NCI-H1930 (cell line): ENCODE data around the gene DGKB.

ENCODE experiments used
- DNase-seq, 2 experiments: peaks; one replicate each; lab custom pipeline; 2025; lab: John Stamatoyannopoulos, UW

DGKB gene

DNA sequence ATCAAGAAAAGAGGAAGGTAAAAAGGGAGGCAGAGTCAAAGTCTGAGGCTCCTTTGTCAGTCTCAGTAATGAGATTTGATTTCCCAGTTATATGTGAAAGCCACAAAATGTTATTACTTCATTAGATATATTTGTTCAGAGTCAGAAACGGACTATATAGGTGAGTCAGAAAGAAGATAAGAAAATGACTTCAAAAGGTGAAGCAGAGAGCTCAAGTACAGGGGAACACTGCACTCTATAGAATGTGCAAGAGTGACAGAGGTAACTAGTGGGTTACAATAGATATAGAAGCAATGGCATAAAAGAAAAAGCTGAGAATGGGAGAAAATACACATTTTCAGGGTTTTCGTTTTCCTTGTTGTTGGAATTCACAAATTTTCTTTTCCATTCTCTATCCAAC is 43.3 kb downstream of the DGKB start:
- no peak for DNase-seq

DNA sequence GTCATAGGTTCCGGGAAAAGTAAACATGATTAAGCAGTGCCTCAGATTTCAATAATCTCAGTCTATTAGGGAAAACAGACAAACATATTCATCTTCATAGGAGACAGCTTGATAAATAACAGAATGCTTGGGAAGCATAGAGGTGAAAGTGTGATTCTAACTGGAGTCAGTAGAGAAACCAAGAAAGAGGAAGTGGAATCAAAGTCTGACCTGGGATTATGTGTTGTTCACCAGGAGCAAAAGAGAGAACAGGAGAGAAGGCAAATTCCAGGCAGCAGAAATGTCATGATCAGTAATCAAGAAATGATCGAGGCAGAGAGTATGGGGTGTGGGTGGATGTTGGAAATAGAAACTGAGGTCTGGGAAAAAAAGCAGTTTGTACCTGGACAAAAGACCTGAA is 43.7 kb downstream of the DGKB start:
- DNase-seq = no peak

DNA sequence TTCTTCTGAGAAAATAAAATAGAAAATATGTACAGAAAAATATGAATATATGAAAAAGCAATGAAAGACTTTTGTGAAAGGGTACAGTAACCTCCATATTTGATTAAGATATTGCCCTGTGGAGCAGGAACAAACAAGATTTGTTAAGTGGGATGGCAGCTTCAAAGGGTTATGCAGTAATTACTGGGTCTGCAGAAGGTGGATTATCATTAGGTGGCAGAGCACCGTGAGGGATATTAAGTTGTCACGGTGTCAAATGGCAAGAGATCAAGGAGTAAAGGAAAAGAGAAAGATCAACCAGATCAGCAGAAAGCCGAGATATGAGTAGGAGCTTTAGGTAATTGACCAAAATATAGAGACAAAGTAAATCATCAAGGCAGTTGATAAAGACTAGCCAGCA is 44.1 kb downstream of the DGKB start:
- peak in 1 of 2 experiments; percentile 24 for DNase-seq

DNA sequence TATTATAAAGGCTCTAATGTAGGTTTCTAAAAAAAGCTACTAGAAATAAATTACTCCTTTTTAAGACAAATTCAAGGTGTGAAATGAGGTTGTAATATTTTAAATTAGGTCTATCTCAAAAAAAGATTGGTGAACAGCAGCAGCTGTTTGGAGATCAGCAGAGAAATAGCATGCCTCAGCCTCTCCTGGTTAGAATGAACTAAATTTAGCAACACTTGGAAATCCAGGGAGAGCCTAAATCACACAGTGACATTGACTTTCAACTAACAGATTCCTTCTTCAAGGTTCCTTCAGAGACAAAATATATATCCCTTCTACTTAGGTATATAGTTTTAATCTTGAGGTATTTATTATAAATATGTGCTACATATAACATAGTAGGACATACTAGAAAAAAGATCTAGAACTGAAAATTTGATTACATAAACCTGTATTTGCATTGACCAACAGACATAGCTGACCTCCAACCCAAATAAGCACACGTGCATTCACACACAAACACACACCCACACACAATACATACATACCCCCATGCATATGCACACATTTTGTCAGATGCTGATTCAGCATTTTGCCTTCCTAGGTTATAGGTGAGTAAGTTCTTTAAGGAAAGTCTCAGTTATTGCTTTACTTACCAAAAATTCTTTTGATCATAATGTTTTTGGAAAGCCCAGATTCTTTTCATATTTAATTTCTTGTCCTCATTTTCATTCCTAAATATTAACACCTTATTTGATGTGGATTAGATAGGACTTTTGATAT is 47.3 kb downstream of the DGKB start:
- DNase-seq = no peak

DNA sequence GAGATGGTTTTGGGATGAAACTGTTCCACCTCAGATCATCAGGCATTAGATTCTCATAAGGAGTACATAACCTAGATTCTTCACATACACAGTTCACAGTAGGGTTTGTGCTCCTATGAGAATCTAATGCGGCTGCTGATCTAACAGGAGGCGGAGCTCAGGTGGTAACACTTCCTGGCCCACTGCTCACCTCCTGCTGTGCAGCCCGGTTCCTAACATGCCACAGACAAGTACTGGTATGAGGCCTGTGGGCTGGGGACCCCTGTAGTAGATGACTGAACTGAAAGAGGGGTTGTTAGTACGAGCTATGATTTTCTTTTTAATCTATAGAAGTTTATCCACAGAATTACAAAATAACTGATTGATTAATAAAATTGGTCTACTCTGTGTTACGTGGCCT is 48.1 kb downstream of the DGKB start:
- DNase-seq = no peak

DNA sequence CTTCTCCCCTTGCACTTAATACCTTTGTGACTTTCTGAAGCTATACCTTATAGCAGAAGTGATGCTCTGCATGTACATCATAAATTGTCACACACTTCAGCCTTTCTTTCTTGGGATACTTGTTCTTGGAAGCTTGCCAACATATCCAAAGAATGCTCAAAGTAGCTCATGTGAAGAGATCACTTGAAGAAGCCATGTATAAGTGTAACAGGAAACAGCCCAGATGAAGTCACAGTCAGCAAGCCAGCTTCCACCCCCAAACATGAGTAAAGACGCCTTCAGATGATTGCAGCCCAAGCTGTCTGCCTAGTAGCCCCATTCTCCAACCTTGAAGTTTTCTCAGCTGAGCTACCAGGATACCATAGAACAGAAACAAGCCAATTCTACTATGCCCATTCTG is 50.9 kb downstream of the DGKB start:
- no peak for DNase-seq

DNA sequence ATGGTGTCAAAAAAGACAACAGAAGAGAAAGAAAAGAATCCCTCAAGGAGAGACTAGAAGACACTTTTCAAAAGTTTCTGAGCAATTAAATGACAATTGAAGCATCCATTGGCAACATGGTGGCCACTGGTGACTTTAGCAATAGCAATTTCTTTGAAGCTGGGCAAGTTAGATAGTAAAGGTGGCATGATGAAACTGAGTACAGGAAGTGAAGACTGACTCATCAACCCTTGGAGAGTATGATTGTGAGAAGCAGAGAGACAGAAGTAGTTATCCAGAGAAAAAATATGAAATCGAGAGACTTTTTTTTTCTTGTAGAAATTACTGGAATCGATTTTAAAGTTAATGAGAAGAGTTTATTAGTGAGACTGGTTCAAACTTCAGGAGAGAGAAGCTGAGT is 52.5 kb downstream of the DGKB start:
- DNase-seq = no peak

DNA sequence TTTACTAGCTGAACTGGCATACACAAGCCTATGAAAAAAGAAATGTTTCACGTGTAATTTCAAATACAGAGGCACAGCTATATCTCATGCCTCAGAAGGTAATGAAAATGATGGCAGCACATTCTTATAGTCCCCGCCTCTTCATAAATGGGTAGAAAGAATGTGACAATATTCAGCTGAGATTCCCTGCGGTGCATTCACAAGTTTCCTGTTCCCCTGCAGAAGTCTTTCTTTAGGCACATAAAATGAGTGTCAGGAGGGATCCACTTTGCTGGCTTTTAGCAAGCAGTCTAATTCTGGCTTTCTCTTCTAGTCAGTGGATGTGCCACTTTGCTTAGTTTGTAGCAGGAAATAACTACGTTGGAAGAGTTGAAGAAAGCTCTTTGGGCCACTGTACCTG is 56.1 kb downstream of the DGKB start:
- no peak for DNase-seq

DNA sequence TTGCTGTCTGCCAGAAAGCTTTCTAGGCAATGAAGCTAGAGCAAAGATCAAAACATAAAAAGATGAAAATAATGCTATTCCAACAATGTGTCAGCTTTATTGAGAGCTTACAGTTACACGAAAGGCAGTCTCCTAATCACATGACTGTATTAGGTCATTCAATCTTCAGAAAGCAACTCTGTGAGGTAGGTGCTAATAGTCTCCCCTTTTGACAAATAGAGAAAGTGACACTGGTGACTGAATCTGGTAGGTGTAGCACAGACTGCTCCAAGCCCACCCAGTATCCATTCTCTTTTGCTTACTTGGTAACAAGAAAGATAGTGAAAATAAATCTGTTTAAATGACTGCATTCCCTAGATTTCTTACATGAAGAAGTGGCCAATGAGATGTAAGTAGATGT is 58.8 kb downstream of the DGKB start:
- DNase-seq = no peak

DNA sequence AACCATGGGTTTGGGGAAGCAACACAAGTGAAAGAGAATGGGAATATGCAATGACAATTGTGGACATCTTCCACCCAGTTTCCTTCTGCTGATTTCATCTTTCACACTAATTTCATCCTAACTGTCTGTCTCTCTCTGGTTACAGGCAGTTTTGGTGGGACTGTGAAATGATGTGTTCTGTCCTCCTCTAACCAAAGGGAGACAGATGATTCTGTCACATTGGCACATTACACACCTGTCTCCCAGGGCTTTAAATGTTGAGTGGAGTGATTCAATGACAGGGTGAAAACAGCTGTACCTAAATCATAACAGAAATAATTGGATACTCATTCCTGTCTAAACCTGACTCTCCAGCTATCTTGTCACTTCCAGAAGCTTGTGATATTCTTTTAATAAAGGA is 60.0 kb downstream of the DGKB start:
- DNase-seq = no peak

DNA sequence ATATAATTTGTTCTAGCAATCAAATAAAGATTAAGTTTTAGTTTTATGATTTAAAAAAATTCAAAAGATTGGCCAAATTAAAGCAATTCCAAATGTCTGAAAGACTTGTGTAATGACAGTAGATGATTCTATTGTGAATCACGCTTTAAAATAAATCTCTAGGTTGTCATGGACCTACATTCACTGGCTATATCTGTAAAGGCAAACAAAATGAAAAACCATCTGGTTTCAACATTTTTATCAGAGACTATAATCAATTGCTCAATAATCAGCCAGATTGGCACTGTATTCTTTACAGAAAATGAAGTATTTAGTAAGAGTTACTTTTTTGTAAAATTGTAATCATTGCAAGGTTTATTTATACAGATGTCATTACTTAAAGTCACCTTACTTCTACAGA is 60.7 kb downstream of the DGKB start:
- DNase-seq = no peak

DNA sequence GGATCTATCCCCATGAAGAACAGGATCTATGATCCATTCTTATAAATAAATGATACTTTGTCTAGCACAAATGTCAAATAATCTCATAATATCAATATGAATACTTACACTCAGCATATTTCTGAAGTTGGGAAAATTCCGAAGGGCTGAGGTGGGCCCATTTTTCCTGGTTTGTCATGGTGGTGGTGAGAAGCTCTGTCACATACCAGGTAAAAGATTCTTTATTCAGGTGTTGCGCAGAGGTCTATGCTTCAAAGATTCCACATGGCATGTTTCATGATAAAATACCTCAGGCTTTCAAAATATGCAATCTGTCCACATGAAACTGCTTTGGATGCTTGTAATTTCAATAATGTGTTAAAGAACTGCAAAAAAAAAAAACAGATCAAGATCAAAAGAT is 61.5 kb downstream of the DGKB start:
- no peak for DNase-seq

DNA sequence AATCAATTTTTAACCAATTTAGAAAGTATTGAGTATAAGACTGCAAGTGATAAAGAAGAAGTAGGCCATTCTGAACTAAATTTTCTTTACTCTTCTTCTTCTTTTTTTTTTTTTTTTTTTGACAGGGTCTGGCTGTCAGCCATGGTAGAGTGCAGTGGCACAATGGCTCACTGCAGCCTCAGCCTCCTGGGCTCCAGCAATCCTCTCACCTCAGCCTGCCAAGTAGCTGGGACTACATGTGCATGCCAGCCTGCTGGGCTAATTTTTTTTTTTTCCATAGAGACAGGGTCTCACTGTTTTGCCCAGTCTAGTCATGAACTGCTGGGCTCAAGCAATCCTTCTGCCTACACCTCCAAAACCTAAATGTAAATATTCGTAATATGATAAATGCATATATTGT is 63.2 kb downstream of the DGKB start:
- DNase-seq = no peak

DNA sequence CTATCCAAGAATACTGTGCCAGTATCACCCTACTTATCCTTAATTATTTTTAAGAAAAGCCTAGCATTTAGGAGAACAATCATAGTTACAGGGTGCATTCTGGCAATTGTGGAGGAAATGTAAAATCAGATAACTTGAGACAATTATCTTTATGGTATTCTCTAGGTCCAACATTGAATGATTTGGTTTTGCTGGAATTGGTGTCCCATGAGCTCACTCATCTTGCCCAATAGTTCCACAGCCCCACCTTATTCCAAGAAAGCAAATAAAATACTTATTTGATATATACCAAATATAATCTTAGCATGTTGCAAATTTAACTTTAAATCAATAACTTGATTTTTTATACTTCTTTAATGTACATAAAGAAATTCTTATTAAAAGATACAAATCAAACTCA is 65.3 kb downstream of the DGKB start:
- no peak for DNase-seq

DNA sequence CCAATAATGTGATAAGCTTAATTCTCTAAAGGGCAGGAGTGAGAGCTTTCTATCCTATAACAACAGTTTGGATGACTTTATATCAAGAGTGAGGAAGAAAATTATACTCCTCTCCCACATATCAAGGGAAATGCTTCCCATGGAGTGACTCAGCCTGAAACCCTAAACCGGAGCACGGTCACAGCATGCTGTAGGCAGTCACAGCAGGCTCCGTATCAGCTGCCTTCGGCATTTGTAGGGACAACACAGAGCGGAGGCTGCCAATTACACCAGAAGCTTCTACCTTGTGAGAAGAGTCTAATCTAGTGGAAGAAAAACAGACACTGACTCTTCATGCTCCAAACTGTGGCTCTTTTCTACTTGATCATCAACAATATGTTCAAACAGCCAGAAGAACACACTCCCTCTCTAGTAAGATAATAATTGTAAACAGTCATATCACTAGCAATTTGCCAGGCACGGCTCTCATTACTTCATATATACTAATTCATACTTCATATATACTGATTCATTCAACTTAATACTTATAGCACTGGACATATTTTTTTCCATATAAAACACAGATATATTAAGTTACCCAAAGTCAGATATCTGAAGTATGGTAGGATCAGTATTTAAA is 65.9 kb downstream of the DGKB start:
- DNase-seq = peak; percentile 43 to 62

DNA sequence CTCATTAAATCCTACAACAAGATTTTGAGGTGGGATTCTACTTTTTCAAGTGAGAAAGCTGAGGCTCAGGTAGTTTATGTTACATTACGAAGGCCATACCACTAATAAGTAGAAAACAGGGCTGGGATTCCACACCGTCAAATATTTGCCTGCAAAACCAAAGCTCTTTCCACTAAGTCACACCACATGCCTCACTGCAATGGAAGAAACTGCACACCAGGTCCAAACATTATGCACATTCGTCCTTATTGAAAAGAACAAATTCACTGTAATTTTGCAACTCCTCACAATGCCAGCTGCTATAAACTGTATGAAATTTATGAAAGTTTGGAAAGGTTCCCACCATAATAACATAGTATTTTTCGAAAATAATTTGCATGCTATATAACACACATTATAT is 66.5 kb downstream of the DGKB start:
- peak in 1 of 2 experiments; percentile 75 for DNase-seq

DNA sequence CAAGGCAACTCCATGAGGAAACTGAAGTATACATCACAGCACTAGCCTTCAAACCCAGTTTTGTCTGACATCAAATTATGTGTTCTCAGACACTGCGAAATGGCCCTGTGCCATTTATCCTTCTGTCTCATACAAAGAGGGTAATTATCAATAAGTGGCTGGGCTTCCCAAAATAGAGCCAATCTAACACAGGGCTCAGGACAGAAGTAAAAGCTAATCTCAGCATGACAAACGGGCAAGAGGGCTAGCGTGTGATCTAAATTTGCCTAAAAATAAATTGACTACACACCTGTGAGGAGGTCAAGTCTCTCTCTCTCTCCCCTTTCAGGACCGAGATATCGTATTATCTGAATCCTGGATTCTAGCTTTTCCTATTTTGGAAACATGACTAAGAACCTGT is 67.2 kb downstream of the DGKB start:
- DNase-seq = peak; percentile 64 to 81

DNA sequence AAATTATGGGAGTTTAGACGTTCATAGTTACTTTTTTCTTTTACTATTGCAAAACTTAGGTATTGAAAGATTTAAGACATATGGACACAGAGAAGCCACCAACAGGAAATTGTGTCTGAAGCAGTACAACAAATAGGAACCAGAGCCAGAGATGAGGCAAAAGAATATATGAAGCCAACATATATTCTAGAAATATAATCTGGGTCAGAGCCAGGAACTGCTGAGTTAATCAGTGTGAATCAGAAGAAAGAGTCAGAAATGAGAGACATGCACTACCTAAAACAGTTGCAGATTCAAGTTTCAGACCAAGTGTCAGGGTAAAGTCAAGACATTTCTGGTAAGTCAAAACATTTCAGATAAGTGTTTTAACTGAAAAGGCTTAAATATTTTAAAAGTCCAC is 67.7 kb downstream of the DGKB start:
- DNase-seq = no peak

DNA sequence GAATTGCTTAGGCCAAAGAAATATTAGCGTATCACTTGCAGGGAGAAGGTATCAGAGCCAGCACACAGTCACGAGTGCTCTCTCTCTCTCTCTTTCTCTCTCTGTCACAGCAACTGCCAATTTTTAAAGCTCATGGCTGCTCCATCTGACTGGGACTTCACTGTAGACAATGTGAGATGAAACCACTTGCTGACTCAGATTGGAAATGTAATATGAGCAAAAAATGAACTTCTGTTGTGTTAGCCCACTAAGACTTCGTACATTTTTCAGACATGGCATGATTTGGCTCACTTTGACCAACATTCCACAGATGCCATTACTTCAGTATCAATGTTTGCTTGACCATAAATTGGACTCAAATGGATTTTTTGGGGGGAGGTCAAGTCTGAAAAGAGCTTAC is 68.1 kb downstream of the DGKB start:
- no peak for DNase-seq

DNA sequence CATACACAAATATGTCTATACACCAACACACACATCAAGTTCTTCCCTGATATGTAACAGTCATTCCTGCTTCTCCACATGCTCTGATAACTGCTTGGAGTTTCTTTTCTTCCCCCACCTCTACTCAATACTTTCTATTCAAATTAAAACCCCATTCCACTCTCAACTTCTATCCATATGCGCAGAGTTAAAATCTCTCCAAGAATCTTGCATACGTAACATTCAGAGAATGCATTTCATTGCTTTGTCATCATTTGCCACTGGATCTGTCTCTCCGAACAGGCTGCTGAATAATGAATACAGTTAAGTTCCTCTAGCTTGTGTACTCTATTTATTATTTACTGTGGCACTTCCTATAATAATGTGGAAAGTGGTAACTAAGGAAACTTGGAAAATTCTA is 68.8 kb downstream of the DGKB start:
- no peak for DNase-seq

DNA sequence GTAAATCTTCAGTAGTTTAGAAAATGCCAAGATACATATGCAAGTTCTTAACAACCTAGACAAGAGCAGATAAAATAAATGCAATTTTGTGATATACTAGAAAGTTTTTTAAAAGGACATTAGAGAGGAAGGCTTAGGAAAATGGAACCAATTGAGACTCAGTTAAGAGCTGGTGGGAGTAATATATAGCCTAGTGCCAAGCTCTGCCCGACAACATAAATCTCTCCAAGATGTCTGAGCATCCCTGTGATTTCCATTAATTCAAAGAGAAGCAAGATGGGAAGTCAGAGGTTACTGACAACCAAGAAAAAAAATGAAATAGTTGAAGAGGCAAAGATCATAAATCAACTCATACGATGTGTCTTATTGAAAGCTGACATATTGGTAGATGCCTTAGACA is 74.5 kb downstream of the DGKB start:
- DNase-seq = no peak

DNA sequence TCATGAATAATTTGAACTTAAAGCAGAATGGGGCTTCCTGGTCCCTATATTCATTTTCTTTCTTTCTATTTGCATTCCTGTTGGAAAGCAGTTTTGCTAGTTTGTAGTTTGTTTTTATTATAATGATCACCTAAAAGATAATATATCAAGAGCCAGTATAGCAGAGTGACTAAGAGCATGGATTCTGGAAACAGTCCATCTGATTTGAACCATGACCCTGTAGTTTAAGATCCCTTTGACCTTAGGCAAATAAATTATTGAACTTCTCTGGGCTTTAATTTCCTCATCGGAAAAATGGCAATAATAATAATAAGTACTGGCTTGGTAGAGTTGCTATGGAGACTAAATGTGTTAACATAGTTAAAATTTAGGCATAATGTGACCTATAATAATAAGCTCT is 76.1 kb downstream of the DGKB start:
- no peak for DNase-seq

DNA sequence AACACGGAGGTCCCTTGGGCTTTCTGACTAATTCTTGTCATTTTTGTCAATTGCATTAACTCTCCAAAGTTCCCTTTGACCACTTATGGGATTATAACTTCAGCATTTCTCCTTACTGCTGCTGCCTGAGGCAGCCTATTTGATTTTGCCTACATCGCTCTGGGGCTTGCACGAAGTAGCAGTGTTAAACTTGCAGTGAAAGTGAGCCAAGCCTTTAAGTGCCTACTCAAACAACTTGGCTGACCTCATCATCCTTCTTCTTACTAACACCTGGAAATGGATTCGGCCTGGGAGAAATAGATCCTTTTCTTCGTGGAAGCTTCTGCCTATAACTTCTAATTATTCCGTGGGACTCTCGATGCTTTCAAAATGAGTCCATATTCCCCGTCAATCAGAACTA is 76.6 kb downstream of the DGKB start:
- DNase-seq = no peak

DNA sequence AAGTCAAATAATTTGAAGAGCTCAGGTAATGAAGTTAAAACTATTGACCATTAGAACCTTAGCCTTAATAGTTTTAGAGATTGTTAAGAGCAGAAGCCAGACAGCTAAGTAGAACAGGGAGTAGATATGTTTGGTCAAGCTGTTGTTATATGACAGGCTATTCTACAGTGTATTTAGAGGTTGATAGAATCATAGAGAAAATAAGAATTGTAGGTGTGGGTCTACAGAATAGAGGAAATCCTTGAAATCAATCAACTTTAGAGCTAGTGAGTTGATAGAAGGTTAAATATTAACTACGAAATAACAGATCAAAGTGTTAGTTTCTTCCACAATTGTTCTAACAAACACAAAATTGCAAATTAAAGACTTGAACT is 80.1 kb downstream of the DGKB start:
- no peak for DNase-seq
